CMK (cell line): ENCODE results near the gene DBF4B.
"Not testable (repeated sequence)": the region's sequence is repeated elsewhere in the genome, so short reads cannot be mapped to it uniquely, and the experiment has no call there.

Source experiments
- DNase-seq: peaks from one replicate; pipeline ENCODE4 v3.0.0-alpha.2; 2010; ENCODE audit warnings: low read depth

Gene DBF4B

DNA sequence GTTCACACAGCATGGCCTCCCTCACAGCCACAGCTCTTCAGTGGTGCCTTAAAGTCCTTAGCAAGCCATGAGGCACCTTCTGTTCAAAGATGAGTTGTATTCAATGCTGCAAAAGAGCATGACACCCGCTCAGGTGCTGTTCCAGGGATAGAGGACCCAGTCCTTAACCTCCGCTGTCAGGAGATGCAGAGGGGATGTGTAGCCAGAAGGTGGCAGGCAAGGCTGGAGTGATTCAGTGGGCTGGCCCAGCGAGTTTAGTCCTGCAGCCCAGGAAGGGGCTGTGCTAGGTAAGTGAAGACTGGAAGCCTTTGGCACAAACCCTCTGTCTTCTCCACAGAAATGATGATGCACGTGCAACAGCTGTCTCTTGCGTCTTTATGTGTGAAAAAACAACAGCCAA is 25.3 kb downstream of the DBF4B start:
- DNase-seq, result no peak

DNA sequence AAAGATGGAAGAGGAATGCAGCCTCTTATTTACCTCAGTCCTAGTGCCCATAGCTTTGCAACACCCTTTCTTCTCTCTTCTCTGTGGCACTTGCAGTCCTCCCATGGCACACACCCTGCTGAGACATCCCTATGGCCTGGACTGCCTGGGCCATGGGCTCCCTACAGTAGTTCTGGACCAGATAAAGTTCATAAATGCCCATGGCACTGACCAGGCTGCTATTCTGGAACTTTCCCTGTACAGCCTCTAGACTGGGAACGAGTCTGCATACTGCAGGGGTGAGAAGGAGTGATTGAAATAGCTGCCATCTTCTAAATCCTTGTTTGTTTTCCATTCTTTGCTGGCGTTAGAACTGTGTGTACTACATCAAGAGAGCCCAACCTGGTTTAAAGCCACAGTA is 25.8 kb downstream of the DBF4B start:
- no peak for DNase-seq

DNA sequence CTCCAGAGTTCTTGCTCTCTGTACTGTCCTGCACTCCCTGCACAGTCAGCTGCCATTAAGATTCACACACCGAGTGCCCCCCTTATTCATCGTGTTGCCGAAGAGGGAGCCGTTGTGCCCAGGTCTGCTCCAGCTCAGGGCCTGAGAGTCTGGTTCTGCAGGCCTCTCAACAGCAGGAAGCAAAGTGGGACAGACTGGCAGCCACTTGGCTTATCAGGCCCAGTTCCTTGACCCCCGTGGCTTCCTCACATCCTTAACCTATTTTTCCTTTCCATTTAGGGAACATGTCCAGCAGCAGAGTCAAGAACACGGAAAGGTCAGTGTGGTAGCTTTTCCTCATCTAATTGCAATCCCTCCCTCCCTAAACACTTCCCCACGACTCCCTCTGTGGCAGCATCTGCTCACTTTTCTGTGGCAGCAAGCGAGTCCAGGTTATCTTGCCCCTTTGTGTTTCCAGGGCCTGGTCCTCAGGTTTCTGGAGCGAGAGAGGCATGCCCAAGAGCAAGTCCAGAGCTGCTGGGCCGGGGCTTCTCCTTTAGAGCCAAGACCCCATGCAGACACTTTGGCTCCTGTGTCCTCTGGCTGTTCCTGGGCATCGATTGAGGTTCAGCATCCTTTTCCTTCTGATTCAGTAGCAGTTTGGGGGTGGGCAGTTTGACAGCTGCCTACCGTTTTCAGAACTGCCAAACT is 28.2 kb downstream of the DBF4B start:
- DNase-seq, result no peak

DNA sequence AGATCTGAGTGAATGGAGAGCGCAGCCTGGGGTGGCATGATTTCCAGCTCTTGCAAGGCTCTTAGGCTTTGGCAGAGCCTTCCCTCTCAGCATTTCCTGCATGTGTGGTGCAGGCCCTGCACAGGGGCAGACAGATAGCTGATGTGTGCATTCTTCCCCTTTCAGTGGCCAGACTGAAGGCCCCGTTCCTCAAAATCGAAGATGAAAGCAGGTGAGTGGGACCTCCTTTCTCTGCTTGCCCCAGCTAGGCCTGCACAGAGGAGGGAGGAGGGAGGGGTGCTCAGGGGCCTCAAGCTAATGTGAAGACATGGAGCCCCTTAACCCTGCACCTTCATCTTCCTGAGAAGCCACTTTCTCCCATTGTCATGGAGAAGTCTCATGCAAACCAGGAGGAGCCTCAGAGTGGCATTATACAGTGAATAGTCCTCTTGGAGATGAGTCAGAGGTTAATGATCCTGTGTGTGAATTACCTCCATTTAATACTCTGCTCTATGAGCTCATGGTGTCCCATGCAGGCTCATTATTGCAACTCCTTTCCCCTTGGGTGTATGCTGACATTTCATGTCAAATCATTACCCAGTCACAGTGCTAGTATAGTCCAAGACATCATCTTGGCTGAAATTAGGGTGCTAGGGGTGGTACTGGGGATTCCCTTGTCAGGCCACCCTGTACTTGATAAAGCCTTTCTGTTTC is 29.9 kb downstream of the DBF4B start:
- DNase-seq, result no peak

DNA sequence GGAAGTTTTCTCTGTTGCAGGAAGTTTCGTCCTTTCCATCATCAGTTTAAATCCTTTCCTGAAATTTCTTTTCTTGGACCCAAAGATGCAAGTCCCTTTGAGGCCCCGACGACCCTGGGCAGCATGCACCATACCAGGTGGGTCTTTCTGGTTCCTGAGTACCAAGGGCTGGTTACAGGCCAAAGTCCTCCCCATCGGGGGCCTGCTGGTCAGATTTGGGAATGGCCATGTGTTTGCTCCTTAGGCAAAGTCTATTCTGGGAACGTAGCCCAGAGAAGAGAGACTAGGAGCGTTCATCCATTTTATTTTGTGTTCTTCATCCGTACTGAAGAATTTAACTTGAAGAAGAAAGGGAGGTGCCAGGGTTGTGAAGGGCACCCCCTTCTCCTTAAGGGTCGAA is 32.9 kb downstream of the DBF4B start:
- no peak for DNase-seq

DNA sequence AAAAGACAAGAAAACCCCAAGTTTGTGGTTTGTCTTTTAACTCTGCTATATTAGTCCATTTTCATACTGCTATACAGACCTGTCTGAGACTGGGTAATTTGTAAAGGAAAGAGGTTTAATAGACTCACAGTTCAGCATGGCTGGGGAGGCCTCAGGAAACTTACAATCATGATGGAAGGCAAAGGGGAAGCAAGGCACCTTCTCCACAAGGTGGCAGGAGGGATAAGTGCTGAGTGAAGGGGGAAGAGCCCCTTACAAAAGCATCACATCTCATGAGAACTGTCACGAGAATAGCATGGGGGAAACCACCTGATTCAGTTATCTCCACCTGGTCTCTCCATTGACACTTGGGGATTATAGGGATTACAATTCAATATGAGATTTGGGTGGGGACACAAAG is 36.8 kb downstream of the DBF4B start:
- no peak for DNase-seq

DNA sequence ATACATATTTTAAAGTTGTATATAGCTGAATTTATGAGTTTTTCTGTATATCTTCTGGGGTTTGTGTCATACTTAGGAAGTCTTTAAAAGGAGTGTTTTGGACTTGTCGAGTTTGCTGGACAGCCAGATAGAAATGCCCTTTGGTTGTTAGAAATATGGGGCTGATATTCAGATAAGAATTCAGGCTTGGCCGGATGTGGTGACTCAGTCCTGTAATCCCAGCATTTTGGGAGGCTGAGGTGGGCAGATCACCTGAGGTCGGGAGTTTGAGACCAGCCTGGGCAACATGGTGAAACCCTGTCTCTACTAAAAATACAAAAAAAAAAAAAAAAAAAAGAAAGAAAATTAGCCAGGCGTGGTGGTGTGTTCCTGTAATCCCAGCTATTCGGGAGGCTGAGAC is 37.3 kb downstream of the DBF4B start:
- DNase-seq, result not testable (repeated sequence)

DNA sequence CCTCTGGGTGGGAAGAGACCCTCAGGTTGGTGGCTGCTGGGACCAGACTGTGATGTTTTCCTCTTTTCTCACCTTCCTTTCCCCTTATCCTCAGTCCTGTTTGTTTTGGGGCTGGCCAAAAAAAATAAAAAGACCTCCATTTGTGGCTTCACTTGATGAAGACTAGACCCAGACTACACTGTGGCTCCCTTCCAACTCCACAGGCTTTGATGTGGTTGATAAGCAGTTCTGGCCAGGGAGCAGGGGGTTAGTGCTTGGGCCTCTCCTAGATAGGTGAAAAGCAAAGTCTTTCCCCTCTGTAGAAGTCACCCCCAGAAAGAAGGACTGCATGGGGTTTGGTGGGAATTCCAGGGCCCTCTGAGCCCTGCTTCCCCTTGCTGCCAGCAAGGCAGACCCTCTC is 39.1 kb downstream of the DBF4B start:
- no peak for DNase-seq

DNA sequence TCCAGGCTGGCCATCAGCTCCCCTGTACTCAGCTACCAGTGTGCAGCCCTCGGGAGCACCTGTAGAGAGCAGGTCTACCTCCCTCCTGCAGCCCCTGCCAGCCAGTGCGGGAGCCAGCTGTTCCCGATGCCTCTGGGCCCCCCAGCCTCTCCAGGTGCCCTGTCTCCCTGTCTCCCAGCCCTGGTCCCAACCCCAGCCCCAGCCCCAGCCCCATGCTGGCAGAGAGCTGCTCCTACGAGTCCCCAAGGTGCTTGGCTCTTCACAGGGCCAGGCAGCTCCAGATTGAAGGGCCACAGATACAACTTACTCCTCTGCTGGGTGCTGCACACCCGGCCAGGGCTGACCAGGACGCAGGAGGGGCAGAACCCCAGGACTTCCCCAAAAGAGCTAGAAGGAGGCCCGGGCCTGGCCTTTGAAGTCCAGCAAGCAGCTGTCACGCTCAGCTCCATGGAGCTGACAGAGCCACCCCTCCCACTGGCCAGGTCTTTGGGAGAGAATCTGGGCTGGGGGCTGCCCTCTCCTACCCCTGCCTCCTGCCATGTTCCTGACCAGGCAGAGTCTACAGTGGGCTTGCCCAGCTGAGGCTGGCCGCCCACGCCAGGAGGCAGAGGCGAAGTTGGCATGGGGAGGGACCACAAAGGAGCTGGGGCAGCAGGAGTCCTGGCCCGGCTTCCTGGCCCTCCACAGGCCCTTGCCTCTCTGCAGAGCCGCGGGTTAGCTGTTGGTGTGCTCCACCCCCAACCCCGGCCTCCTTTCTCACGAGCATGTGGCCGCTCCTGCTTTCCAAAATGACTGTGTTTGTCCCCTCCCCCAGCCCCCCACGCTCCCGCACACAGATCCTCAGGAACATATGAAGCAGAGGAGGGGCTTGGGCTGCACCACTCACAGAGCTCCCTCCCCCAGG is 40.9 kb downstream of the DBF4B start:
- no peak for DNase-seq

DNA sequence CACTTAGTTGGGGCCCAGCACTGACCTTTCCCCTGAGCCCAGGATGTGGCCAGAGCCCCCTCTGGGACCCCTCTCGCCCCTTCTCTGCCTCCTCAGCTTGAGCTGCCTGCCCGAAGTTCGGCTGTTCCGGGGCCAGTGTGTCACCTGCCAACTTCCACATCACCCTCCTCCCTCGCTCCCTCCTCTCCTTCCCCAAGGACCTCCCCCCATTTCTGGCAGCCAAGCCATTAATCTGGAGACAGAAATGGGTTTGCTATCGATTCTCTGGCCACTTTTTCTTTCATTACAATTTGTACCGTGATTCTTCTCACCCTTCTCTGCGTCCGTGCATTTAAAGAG is 41.5 kb downstream of the DBF4B start:
- DNase-seq, result no peak

DNA sequence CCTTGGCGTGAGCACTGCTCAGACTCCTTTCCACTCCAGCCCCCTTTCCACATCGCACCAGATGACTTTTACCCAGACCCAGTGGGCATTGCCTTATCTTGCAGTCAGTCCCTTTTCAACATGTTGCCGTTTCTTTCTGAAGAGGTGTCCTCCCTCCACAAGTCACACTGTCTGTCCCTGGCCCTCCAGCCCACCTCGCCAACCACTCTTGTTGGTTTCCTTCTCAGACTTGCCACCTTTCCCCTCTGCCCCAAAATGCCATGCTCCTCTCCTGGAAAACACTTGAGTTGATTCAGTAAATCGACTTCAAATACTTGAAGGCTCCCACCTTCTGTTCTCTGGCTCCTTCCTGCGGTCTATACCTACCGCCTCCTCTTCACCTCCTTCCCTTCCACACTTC is 42.9 kb downstream of the DBF4B start:
- no peak for DNase-seq

DNA sequence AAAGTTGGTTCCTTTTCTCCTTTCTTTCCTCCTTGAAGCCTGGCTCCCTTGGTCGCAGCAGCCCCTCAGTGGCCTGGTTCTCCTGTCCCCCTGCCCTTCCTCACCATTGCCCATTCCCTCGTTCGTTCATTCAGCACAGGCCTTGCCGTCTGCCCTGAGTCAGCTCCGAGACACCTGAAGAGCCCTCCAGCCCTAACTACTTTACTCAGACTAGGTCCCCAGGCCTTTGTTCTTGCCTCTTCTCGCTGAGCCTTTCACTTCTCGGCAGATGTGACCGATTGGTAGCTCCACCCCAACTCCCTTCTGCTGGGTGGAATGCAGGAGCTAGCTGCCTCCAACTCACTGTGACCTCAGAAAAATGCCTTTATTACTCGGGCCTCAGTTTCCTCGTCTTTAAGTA is 43.3 kb downstream of the DBF4B start:
- DNase-seq, result no peak

DNA sequence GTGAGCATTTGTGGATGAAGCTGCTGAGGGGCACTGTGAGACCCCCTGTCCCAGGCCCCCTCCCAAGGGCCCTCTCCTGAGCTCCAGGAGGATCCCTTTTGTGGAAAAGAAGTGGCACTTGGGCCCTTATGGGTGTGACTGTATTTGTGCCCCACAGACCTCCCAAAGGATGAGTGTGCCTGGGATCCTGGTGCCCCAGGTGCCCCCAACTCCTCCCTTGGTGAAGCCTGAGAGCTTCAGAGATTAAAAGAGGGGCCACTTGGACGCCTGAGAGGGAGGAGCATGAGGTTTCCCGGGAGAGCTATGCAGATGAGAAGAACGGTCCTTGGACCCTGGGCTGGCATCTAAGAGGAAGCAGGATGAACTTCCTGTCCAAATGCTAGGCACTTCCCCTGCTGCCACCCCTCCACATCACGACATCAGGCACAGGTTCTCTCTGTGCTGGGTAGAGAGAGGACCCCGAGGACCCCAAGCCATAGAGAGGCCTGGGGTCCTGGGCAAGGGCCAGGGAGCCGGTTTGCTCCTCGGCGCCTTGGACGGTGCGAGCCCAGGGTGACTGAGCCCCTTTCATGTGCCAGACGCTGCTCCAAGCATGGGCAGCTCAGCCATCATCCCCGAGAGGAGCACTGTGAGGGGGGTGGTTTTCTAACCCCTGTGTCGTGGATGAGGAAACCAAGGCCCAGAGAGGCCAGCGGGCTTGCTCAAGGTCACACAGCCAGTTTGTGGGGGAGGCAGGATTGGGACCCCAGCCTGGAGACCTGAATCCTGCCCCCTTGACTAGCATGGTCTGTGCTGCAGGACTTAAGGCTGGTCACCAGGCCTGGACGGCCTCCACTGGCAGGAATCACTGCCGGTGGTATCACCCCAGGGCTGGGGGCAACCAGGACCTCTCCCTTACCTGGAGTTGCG is 44.7 kb downstream of the DBF4B start:
- no peak for DNase-seq

DNA sequence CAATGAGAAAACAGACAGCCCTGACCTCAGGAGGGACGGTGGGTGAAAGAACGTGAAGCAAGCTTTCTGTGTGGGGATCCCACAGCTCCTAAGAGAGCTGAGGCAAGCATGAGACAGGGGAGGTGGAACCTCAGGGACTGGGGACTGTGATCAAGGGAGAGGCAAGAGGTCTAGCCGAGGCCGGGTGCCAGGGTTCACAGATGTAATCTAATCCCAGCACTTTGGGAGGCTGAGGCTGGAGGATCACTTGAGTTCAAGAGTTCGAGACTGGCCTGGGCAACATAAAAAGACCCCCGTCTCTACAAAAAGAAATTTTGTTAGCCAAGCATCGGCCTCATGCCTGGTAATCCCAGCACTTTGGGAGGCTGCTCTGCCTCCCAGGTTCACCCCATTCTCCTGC is 45.8 kb downstream of the DBF4B start:
- DNase-seq, result no peak

DNA sequence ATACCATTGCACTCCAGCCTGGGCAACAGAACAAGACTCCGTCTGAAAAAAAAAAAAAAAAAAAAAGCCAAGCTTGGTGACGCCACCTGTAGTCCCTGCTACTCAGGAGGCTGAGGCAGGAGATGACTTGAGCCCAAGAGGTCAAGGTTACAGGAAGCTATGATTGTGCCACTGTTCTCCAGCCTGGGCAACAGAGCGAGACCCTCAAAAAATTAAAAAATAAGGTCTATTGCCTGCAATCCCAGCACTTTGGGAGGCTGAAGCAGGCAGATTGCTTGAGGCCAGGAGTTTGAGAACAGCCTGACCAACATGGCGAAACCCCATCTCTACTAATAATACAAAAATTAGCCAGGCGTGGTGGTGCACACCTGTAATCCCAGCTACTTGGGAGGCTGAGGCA is 46.7 kb downstream of the DBF4B start:
- DNase-seq, result not testable (repeated sequence)

DNA sequence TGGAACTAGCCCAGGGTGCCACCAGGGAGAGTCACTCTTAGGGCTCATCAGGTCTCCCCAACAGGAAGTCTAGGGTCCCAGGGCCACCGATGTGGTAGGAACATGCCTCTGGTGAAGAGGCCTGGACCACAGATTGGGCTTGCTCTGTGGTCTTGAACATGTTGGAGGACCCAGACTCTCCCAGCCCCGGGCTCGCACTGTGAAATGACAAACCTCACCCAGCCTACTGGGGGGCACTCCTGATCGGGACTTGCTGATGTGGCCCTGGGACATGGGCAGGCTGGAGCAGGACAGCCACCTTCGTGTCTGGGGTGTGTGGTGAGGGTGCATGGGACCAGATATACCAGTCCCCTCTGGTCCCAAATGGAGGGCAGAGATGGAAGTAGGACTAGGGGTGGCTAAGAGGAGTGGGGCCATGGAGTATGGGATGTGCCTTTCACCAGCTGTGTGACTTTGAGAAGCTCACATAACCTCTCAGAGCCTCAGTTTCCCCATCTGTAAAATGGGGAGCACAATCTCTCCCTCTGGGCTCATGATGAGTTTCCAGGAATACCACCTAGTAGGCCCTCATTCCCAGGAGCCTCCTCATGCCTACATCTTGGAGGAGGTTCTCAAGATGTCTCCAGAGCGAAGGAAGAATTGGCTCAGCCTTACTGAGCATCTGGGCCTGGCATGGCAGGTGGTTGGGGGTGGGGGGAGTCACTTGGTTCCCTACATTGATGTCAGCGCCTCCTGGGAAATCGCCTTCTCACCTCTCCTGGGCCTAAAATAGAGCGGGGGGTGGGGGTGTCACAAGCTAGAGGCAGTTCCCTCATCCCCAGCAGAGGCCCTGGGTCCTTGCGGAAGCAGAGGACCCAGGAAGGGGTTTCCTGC is 48.8 kb downstream of the DBF4B start:
- no peak for DNase-seq

DNA sequence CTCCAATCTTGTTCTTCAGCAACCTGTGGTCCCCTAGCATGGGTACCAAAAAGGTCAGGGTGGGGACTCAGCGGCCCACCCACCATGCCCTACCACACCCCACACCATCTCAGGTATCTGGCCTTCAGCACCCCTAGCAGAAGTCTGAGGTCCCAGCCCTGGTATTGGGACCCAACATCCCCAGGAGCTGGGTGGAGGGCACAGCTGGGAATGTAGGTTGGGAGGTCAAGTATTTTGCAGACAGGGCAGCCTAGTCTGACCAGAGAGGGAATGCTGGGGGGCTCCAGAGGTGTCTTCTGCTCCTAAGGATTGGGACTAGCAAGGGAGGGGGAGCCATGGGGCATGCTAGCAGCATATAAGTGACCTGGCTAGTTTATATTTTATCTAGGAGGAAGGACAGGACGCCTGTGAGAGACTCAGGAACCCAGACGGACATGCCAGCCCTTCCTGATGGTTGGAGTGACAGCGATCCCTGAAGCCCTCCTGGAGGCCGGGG is 49.5 kb downstream of the DBF4B start:
- DNase-seq, result no peak

DNA sequence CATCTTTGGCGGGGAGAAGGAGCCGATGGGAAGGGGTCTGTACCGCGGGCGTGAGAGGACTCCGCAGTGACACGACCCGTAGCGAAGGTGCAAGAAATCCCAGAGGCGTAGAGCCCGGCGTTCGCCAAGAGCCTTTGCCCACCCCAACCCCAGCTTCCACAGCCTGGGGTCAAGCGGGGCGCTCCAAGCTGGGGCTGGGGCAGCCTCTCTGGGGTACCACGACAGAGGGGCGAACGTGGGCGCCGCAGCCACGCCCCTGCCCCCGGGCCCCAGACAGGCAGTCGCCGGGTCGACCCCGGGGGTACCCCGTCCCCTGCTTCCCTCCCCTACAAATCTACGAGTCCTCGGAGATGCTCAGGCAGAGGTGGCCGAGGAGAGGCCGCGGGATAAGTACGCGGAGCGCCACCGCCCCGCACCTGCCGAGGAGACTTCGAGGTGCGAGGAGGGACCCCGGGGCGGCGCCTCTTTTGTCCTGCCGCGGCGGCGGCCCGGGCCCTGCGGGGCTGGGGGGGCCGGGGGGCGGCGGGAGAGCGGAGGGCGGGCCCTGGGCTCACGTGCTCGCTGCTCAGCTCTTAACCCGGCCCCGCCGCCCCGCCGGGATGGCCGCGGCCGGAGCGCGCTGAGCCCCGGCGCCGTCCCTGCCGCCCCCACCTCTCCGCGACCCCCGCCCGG is 50.1 kb downstream of the DBF4B start, which contains the start of gene ADAM11:
TSS of gene ADAM11 (plus strand) at position 575 of the 672 bp plus-strand sequence. CDS start 212 bp downstream, outside the sequence.
- no peak for DNase-seq

DNA sequence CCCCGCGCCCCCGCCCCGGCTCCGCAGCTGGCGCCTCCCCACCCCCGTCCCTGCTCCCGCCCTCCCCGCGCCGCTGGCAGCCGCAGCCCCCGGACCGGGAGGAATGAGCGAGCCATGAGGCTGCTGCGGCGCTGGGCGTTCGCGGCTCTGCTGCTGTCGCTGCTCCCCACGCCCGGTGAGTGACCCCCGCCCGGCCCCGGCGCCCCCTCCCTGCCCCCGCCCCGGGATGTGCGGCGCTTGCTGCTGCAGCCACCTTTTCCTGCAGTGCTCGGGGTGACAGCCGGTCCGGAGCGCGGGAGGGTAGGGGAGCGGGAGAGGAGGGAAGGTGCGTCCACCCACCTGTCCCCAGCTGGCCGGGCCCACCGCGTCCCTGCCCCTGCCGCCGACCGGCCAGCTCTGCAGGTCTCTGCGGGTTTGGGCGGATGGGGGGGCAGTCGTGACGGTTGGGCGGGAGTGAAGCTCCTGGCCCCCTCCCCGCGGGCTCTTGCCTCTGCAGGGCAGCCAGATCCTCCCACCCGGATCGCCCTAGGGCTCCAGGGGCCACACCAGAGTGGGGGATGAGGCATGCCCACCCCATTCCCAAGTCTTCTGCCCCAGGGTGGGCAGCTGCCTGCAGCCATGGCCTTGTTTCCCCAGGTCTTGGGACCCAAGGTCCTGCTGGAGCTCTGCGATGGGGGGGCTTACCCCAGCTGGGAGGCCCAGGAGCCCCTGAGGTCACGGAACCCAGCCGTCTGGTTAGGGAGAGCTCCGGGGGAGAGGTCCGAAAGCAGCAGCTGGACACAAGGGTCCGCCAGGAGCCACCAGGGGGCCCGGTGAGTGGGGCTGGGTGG is 50.8 kb downstream of the DBF4B start:
- no peak for DNase-seq
